Right lobe of liver (tissue), 6 donors: ENCODE results near the gene CNTRL. TPM values are rescaled to one million over a fixed set of nuclear protein-coding genes. Genes with fewer than 3 reads are reported as not detected.

Experiments used
- ATAC-seq, 4 donors: fragments of 200-7000 bp; cut with Tn5 transposase; one replicate each; pipeline ENCODE4 v1.9.1; 2020; ENCODE audit warnings: mild to moderate bottlenecking in 4 of 4, moderate library complexity in 4 of 4
- DNase-seq, 3 donors: peaks; one replicate each; pipeline ENCODE4 v3.0.0-alpha.2; 2020
- H3K27ac ChIP-seq, 3 donors: fragments of 200-600 bp; one replicate each; pipeline ENCODE4 v1.8.0; 2022
- H3K27me3 ChIP-seq, 2 donors: fragments of 200-600 bp; one replicate each; pipeline ENCODE4 v1.8.0; 2022
- H3K36me3 ChIP-seq, 4 donors: fragments of 200-600 bp; sonication (generic) in 1 of 4; one replicate each; pipeline versions ENCODE4 v1.5.1 to v1.8.0; 2017 to 2022; ENCODE audit warnings: control low read depth in 1 of 4
- H3K4me1 ChIP-seq, 4 donors: fragments of 200-600 bp; sonication (generic) in 1 of 4; one replicate each; pipeline versions ENCODE4 v1.5.1 to v1.8.0; 2017 to 2022; ENCODE audit warnings: control low read depth in 1 of 4
- H3K4me3 ChIP-seq, 3 donors: fragments of 200-600 bp; one replicate each; pipeline ENCODE4 v1.8.0; 2022
- H3K9me3 ChIP-seq, 4 donors: fragments of 200-600 bp; sonication (generic) in 1 of 4; one replicate each; pipeline versions ENCODE4 v1.5.1 to v1.8.0; 2017 to 2022; ENCODE audit warnings: control low read depth in 1 of 4
- CTCF ChIP-seq, 4 donors: fragments of 200-600 bp in 3 of 4; fragments of 450-650 bp in 1 of 4; IDR thresholded peaks; one replicate each; pipeline versions ENCODE4 v1.5.1 to v1.8.0; 2016 to 2022; ENCODE audit warnings: antibody characterized with exemption in 4 of 4, mild to moderate bottlenecking in 2 of 4
- POLR2A ChIP-seq: fragments of 450-650 bp; IDR thresholded peaks from one replicate; pipeline ENCODE4 v1.6.1; 2017; ENCODE audit warnings: antibody characterized with exemption, mild to moderate bottlenecking
- WGBS: methylation state at CpG from one replicate; pipeline ENCODE4 v1.1.6; 2018; ENCODE audit warnings: low coverage, low lambda C conversion rate; ENCODE audit not compliant: insufficient coverage; ENCODE audit errors: missing lambda C conversion rate; 5-methylcytosine and 5-hydroxymethylcytosine counted together
- intact Hi-C, 2 donors: fragments of 100-400 bp; cut with DNase I; formaldehyde crosslinking; loops; one replicate each; pipeline versions ENCODE4 v1.11.2 to v1.14.1; 2022
- total RNA-seq, 6 experiments: library from RNA; depleted of rRNA in 2 of 6; stranded (reverse); fragments of >200 nt in 2 of 6; fragmentation: NEBNext Ultra II Directional in 3 of 6; extraction: Animal tissue kit (Norgen Biotek cat#: 25700) in 3 of 6; gene quantifications; one replicate each; pipeline versions ENCODE4 v1.1.0 to v1.2.4, GENCODE V29; 2016 to 2023
- donor health status: DM: no; HTN: yes; CAD: no.
- donor health status: DM: no; HTN: no; CAD: no.
- donor health status: DM: no; HTN: no; CAD: no.
- donor health status: DM: no; HTN: yes; CAD: no.
- donor health status: DM: no; HTN: yes; CAD: no.

CNTRL gene
- total RNA-seq, 6 experiments from 2014 or later = 2.8 to 5.6 (median 4.2) TPM

- Histone ChIP-seq H3K27me3 (no peaks in the 10 kb centered on the region), H3K4me1 (no peaks in the 10 kb centered on the region), H3K27ac (no peak overlapping the region), H3K36me3 (no peaks in the 10 kb centered on the region), H3K4me3 (no peak overlapping the region), H3K9me3 (no peaks in the 10 kb centered on the region)
- WGBS = 73% methylated on average over 1 of the region's 1 CpG
- intact Hi-C loops = no loop called here
- no peak for TF ChIP-seq POLR2A
- no peak for TF ChIP-seq CTCF (IDR thresholded peaks at IDR 0.05)
- DNase-seq (no peak), ATAC-seq (no peak)
Observed at GRCh38 chr9:121107881-121108280, 33.1 kb downstream of the CNTRL start.

- Histone ChIP-seq H3K27me3 (no peaks in the 10 kb centered on the region), H3K36me3 (no peaks in the 10 kb centered on the region), H3K4me1 (no peaks in the 10 kb centered on the region), H3K4me3 (no peak overlapping the region), H3K27ac (no peak overlapping the region), H3K9me3 (no peaks in the 10 kb centered on the region)
- TF ChIP-seq POLR2A (no peak), CTCF (IDR thresholded peaks at IDR 0.05) (no peak)
- intact Hi-C loops = no loop called here
- 71% methylated on average over 1 of the region's 1 CpG for WGBS
- no peak for DNase-seq
- no peak for ATAC-seq
Observed at GRCh38 chr9:121115466-121115865, 40.7 kb downstream of the CNTRL start.

- H3K27me3 ChIP-seq = no peaks in the 10 kb centered on the region
- DNase-seq = no peak
- no peaks in the 10 kb centered on the region for H3K36me3 ChIP-seq
- no peak overlapping the region for H3K4me3 ChIP-seq
- no peaks in the 10 kb centered on the region for H3K9me3 ChIP-seq
- H3K27ac ChIP-seq = no peak overlapping the region
- ATAC-seq = no peak
- intact Hi-C loops = no loop called here
- no peak for TF ChIP-seq CTCF (IDR thresholded peaks at IDR 0.05)
- no peak for TF ChIP-seq POLR2A
- peaks cover 0 to 8% (median 0%) of the 10 kb centered on the region in 4 donors for H3K4me1 ChIP-seq
- WGBS = 56% methylated on average over 2 of the region's 2 CpGs
Observed at GRCh38 chr9:121118266-121118665, 43.5 kb downstream of the CNTRL start.

- ATAC-seq (no peak), DNase-seq (no peak)
- WGBS = 82% methylated on average over 2 of the region's 2 CpGs
- intact Hi-C loops = no loop called here
- Histone ChIP-seq H3K4me1 (peaks cover 0 to 8% (median 0%) of the 10 kb centered on the region in 4 donors), H3K9me3 (no peaks in the 10 kb centered on the region), H3K27me3 (no peaks in the 10 kb centered on the region), H3K4me3 (no peak overlapping the region), H3K27ac (no peak overlapping the region), H3K36me3 (no peaks in the 10 kb centered on the region)
- no peak for TF ChIP-seq CTCF (IDR thresholded peaks at IDR 0.05)
- TF ChIP-seq POLR2A = no peak
Observed at GRCh38 chr9:121120386-121120785, 45.6 kb downstream of the CNTRL start.

- TF ChIP-seq CTCF (IDR thresholded peaks at IDR 0.05) (peak; percentile 27 to 44 (median 37)), POLR2A (peak; percentile 75)
- Histone ChIP-seq H3K4me3 (peak overlapping the region; percentile 33 to 48 (median 42)), H3K27me3 (no peaks in the 10 kb centered on the region), H3K4me1 (peaks cover 0 to 8% (median 0%) of the 10 kb centered on the region in 4 donors), H3K36me3 (no peaks in the 10 kb centered on the region), H3K27ac (peak overlapping the region; percentile 28 to 56 (median 48)), H3K9me3 (no peaks in the 10 kb centered on the region)
- intact Hi-C loops = no loop called here
- ATAC-seq (peak; percentile 99 to 100 (median 100)), DNase-seq (peak; percentile 97 to 99 (median 98))
- WGBS = 0% methylated on average over 17 of the region's 17 CpGs
Observed at GRCh38 chr9:121121582-121122087, 46.9 kb downstream of the CNTRL start.
